COLO829 (cell line): ENCODE data around the gene COL25A1.
"Not testable (repeated sequence)": the region's sequence is repeated elsewhere in the genome, so short reads cannot be mapped to it uniquely, and the experiment has no call there.

Source experiments
- DNase-seq: peaks from one replicate; pipeline ENCODE4 v3.0.0; 2012; ENCODE audit warnings: low spot score

COL25A1 gene

DNA sequence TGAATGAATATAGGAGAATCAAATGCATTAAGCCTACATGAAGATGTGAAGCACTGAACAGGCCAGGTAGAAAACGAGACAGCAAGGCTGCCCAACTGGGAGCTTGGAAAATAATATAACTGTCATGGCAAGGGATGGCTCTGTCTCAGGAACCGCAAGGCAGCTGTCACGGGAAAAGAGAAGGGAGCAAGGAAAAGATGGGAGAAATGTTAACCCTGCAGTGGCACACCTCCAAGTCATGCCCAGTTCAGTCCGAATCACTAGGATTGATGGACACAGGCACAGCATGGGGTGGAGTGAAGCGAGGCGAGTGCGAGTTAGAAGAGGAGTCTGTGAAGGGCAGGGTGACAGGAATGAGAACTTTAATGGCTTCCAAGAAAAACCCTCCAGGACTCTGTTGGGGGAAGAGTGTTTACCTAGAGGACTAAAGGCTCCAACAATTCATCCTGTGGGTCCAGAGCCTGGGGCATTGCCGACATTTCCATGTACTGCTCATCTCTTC is 395.5 kb downstream of the COL25A1 start:
- no peak for DNase-seq

DNA sequence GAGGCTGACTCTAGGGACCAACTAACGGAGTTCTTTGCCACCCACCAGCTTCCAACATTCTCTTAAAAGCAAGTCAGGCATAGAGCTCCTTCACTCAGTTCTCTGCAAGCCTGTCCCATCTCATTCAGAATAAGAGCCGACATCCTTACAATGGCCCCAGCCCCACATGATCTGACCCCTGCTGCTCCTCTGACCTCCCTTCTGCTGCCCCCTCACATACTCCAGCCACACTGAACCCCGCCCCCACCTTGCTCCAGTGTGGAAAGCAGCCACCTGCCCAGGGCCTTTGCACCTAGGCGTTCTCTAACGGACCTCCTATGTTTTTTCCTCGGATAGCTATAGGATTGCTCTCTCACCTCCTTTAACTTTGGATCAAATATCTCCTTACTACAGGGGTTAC is 396.5 kb downstream of the COL25A1 start:
- no peak for DNase-seq

DNA sequence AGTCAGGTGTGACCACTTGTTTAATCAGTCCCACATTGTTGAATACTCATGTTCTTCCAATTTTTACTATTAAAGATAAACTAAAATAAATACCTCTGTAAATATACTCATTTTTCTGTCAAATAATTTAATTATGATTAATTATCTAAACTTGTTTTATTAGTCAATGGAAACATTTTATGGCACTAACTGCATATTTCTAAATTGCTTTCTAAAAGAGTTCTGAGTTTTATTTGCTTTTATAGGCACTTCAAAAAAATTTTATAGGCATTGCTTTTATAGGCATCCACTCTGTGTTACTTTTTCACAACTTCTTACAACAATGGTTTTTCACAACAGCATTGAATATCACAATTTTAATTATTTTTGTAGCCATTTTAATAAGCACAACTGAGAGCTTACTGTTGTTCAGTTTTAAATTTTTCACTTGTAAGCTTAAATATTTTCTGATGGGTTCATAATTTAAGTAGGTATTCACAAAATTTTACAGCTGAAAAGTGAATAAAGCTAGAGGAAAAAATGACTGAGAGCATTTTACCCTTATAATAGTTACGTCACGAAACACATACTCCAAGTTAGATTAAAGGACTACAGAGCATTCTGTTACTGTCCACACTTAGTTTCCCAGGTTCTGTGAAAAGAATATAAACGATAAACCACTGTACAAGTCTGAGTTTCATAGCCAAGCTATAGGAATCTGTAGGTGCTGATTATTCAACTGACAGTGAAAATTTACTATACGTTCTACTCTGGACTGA is 398.8 kb downstream of the COL25A1 start:
- DNase-seq: no peak

DNA sequence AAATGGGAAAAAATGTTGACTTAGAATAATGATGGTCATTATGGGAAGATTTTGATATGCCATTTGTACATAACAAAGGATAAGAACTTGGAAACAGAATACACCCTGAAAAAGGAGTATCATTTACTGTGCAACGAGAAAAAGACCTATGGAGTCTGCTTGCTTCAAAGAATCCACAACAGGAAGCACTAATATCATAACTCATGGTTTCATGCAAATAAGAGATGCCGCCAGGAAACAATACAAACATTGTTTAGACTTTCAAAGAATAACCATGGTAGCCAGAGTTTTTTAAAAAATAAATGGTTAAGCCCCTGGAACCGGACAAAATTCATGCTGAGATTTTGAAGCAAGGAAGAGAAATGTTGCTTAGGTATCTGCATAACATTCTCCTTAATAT is 399.7 kb downstream of the COL25A1 start:
- DNase-seq: peak; percentile 71

- no peak for DNase-seq
These were observed 401.2 kb downstream of the COL25A1 start for GRCh38 chr4:108901291-108901690.

- DNase-seq: no peak
These were observed 402.4 kb downstream of the COL25A1 start for GRCh38 chr4:108900018-108900580.

DNA sequence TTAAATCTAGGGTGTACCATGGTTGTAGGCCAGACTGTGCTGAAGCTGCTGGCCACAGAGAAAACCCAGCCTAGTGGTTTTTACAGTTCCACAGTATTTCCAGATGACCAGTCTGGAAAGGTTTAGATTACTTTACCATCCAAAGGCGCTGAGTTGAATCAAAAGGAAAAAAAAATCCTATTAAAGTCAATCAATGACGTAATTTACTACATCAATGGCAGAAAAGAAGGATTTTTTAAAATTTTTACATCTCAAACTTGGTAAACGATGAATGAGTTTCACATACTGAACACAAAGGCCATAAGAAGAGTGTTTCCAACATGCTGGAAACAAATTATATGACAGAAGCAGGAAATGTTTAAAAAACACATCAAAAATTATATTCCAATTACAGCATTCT is 409.0 kb downstream of the COL25A1 start:
- no peak for DNase-seq

GRCh38 chr4:108891896-108892590 is 410.4 kb downstream of the COL25A1 start:
- no peak for DNase-seq

GRCh38 chr4:108890484-108890881 is 412.0 kb downstream of the COL25A1 start:
- DNase-seq: no peak

DNA sequence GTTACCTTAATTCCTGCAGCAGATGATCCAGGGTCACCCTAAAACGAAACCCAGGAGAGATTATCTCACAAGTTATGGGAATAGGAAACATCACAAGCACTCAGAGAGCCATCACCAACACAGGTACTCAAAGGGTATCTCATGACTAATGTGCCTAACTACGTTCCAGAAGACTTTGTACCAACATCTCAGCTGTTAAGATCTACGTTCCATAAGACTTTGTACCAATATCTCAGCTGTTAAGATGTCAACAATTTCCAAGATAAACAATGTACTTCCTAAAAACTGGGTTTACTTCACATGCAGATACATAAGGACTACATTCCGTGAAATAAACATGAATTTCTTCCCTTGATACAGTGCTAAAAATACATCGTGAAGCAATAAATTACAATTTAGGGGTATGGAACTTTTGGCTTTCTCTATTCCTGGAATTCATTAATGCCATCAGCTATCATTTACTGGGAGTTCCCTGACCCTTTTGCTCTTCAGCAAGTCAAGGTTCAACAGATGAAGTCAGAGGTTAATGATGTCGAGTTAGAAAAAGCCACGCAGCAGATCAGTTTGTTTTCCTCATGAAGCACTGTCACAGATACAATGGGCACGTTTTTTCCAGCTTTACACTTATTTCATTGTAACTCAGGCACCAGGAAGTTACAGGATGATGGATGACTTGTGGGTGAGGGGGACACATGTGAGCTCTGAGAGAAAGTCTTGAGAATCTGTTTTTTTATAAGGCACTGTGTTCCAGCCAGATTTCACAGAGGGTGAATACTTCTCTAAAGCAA is 412.6 kb downstream of the COL25A1 start:
- no peak for DNase-seq

GRCh38 chr4:108888769-108889168 is 413.7 kb downstream of the COL25A1 start:
- no peak for DNase-seq

- no peak for DNase-seq
These were observed 415.4 kb downstream of the COL25A1 start for GRCh38 chr4:108887034-108887433.

- peak; percentile 71 for DNase-seq
These were observed 417.2 kb downstream of the COL25A1 start for GRCh38 chr4:108885211-108885610.

DNA sequence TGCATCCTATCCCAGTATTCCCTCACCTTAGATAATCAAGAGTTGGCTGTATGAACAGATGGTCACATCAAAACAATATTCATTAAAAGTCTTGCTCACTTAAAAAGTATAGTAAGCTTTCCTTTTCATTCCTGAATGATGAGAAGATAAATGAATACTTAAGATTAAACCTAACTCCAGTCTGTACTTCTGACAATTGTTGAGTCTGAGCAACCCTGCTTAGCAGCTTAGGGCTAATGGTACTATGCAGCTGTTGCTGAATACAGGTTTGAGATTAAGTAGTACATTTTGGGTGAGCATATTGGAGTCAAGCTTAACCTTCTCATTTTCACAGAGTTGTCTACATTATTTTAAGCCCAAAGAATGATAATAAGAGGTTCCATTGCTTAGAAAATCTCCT is 417.9 kb downstream of the COL25A1 start:
- DNase-seq: no peak

- no peak for DNase-seq
These were observed 420.5 kb downstream of the COL25A1 start for GRCh38 chr4:108881986-108882385.

GRCh38 chr4:108881190-108881589 is 421.3 kb downstream of the COL25A1 start:
- peak; percentile 91 for DNase-seq

DNA sequence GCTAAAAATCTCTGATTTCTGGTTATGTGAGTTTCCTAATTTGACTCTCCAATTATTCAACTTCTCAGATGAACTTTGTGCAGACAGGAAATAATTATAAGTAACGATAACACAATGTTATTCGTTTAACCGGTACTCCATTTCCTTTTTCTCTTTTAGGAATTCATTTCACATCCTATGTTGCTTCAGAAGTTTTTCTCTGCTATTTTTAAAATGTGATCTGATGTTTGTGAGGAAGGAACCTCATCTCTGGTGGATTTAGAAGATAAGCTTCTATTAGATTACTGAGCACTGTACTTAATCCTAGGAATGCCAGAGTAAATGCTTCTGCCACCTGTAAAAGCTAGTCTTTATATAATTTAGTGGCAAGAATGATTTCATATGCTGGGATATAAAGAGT is 423.7 kb downstream of the COL25A1 start:
- DNase-seq: no peak

DNA sequence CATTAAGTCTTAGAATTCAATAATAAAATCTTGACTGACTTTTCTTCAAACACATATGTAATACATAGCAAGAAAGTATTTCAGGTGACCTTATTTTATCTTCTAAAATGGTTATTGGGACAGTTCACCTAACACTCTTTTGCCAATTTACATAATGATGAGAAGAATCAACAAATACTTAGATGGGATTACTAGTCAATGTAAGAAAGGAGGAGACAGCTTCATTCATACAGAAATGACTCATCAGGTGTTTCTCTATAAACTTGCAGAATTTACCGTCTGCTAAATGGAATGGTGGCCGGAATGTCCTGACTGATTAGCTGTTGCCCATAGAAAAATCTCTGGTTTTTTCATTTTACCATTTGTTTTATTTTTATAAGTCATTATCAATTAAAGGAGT is 424.6 kb downstream of the COL25A1 start:
- DNase-seq: no peak

DNA sequence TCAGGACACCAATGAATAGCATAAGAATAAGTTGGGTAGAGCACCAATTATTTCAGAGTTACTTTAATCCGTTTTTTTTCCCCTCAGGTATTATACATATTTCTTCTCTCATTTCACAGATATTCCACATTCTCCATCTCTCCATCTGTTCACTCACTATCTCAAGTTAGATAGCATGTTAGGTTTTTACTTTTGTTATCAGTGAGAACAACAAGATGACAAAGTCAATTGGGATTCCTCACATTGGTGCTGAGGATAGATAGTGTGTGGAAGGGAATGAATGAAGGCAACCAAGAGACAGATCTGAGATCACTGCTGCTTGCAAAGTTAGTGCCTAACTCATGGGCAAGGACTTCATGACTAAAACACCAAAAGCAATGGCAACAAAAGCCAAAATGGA is 427.7 kb downstream of the COL25A1 start:
- no peak for DNase-seq

GRCh38 chr4:108869970-108870369 is 432.5 kb downstream of the COL25A1 start:
- DNase-seq: not testable (repeated sequence)

GRCh38 chr4:108868606-108869227 is 433.7 kb downstream of the COL25A1 start:
- DNase-seq: no peak

GRCh38 chr4:108867476-108867875 is 435.0 kb downstream of the COL25A1 start:
- DNase-seq: no peak
